ENCODE measurements around the gene CASP7. TPM values are rescaled to one million over a fixed set of nuclear protein-coding genes. Genes with fewer than 3 reads are reported as not detected.

The CASP7 gene
- total RNA-seq, 4 donors from 2014 or later = 34.0 to 233 (median 101) TPM

GRCh38 chr10:113739577-113739976 is 59.9 kb downstream of the CASP7 start:
- Histone ChIP-seq H3K27me3 (no peaks in the 10 kb centered on the region), H3K9me3 (no peaks in the 10 kb centered on the region), H3K36me3 (no peaks in the 10 kb centered on the region), H3K4me1 (peaks cover 0 to 8% (median 0%) of the 10 kb centered on the region in 4 donors), H3K27ac (no peak overlapping the region), H3K4me3 (no peak overlapping the region)
- no peak for DNase-seq
- in situ Hi-C loops (cut with MboI; ENCODE audit: low pct_ligation_motif_present in 1 of 4, low pct_unique_long_range_greater_than_20kb in 1 of 4, low sequenced_read_pairs in 3 of 4) = no loop called here
- WGBS, 2 donors (ENCODE audit: low coverage in 1 of 2) = 74 to 96% methylated on average over 3 of the region's 3 CpGs
- no peak for TF ChIP-seq CTCF (IDR thresholded peaks at IDR 0.05)
- intact Hi-C loops (cut with DNase I; ENCODE audit: low total_unique reads) = no loop called here

- in situ Hi-C loops (cut with MboI; ENCODE audit: low pct_ligation_motif_present in 1 of 4, low pct_unique_long_range_greater_than_20kb in 1 of 4, low sequenced_read_pairs in 3 of 4) (no loop called here), intact Hi-C loops (cut with DNase I; ENCODE audit: low total_unique reads) (no loop called here)
- WGBS, 2 donors (ENCODE audit: low coverage in 1 of 2) = 95 to 96% methylated on average over 3 of the region's 3 CpGs
- TF ChIP-seq CTCF (IDR thresholded peaks at IDR 0.05) (no peak), EP300 (IDR thresholded peaks at IDR 0.05; ENCODE audit: low read depth) (no peak), POLR2AphosphoS5 (IDR thresholded peaks at IDR 0.05) (no peak), POLR2A (IDR thresholded peaks at IDR 0.05) (no peak)
- H3K27me3 ChIP-seq = no peaks in the 10 kb centered on the region
- H3K9me3 ChIP-seq = no peaks in the 10 kb centered on the region
- no peak for DNase-seq
- peaks cover 0 to 16% (median 2%) of the 10 kb centered on the region in 4 donors for H3K4me1 ChIP-seq
- no peak overlapping the region for H3K4me3 ChIP-seq
- H3K36me3 ChIP-seq = no peaks in the 10 kb centered on the region
- no peak overlapping the region for H3K27ac ChIP-seq
These were observed 61.1 kb downstream of the CASP7 start for GRCh38 chr10:113740850-113741249.

- H3K9me3 ChIP-seq = no peaks in the 10 kb centered on the region
- 63% methylated on average over 2 of the region's 2 CpGs; no CpG with 5 or more reads in 1 of the 2 donors for WGBS, 2 donors (ENCODE audit: low coverage in 1 of 2)
- no peaks in the 10 kb centered on the region for H3K27me3 ChIP-seq
- no peak for DNase-seq
- no peak overlapping the region for H3K27ac ChIP-seq
- no peaks in the 10 kb centered on the region for H3K36me3 ChIP-seq
- peaks cover 0 to 17% (median 10%) of the 10 kb centered on the region in 4 donors for H3K4me1 ChIP-seq
- in situ Hi-C loops (cut with MboI; ENCODE audit: low pct_ligation_motif_present in 1 of 4, low pct_unique_long_range_greater_than_20kb in 1 of 4, low sequenced_read_pairs in 3 of 4) (no loop called here), intact Hi-C loops (cut with DNase I; ENCODE audit: low total_unique reads) (no loop called here)
- no peak overlapping the region for H3K4me3 ChIP-seq
- TF ChIP-seq EP300 (IDR thresholded peaks at IDR 0.05; ENCODE audit: low read depth) (no peak), POLR2A (IDR thresholded peaks at IDR 0.05) (no peak), CTCF (IDR thresholded peaks at IDR 0.05) (no peak), POLR2AphosphoS5 (IDR thresholded peaks at IDR 0.05) (no peak)
These were observed 62.8 kb downstream of the CASP7 start for GRCh38 chr10:113742466-113742865.

GRCh38 chr10:113743594-113743993 is 63.9 kb downstream of the CASP7 start:
- Histone ChIP-seq H3K9me3 (no peaks in the 10 kb centered on the region), H3K27ac (no peak overlapping the region), H3K36me3 (no peaks in the 10 kb centered on the region), H3K4me3 (no peak overlapping the region), H3K27me3 (no peaks in the 10 kb centered on the region), H3K4me1 (peaks cover 0 to 24% (median 10%) of the 10 kb centered on the region in 4 donors)
- TF ChIP-seq POLR2AphosphoS5 (IDR thresholded peaks at IDR 0.05) (no peak), CTCF (IDR thresholded peaks at IDR 0.05) (no peak), EP300 (IDR thresholded peaks at IDR 0.05; ENCODE audit: low read depth) (no peak), POLR2A (IDR thresholded peaks at IDR 0.05) (no peak)
- no peak for DNase-seq
- intact Hi-C loops (cut with DNase I; ENCODE audit: low total_unique reads) = no loop called here
- in situ Hi-C loops (cut with MboI; ENCODE audit: low pct_ligation_motif_present in 1 of 4, low pct_unique_long_range_greater_than_20kb in 1 of 4, low sequenced_read_pairs in 3 of 4) = no loop called here
